Measurements from ENCODE around the gene SRGAP1.

Gene SRGAP1

GRCh38 chr12:63885401-63885800 lies 40.9 kb downstream of the SRGAP1 start:
- no peak for DNase-seq (ENCODE audit: low spot score)
- TF ChIP-seq, protein P1, sequence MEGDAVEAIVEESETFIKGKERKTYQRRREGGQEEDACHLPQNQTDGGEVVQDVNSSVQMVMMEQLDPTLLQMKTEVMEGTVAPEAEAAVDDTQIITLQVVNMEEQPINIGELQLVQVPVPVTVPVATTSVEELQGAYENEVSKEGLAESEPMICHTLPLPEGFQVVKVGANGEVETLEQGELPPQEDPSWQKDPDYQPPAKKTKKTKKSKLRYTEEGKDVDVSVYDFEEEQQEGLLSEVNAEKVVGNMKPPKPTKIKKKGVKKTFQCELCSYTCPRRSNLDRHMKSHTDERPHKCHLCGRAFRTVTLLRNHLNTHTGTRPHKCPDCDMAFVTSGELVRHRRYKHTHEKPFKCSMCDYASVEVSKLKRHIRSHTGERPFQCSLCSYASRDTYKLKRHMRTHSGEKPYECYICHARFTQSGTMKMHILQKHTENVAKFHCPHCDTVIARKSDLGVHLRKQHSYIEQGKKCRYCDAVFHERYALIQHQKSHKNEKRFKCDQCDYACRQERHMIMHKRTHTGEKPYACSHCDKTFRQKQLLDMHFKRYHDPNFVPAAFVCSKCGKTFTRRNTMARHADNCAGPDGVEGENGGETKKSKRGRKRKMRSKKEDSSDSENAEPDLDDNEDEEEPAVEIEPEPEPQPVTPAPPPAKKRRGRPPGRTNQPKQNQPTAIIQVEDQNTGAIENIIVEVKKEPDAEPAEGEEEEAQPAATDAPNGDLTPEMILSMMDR (IDR thresholded peaks at IDR 0.05; ENCODE audit: extremely low read depth, missing control alignments): no peak

DNA sequence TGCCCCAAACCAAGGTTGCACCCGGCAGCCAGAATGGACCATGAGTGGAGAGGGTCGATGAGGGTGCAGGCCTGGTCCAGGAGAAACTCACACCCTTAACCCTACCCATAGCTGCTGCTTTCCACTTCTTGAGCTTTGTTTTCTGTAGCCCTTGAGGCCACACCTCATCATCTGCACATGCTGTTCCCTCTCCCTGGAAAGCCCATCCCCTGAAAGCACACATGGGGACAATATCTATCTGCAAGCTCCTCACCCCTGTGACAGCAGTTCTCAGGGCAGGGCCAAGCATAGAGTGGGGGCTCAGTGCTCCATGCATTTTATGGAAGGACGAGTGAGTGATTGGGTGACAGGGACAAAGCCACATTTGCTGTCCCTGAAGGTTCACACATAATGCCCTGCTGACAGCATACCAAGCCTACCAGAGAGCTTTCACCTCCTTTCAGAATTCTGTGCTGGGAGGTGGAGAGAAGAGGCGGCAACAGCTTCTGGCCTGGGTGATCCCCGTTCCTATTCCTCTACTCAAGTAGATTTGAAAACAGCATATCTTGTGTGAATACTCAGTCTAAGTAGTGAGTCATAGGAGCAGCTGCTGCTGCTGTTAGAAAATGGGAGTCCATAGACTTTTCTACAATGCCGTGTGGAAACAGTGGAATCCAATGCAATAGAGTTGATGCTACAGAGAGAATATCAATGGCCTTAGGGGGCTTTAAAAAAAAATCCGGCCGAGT lies 44.6 kb downstream of the SRGAP1 start:
- no peak for DNase-seq (ENCODE audit: low spot score)
- TF ChIP-seq, protein P1 (IDR thresholded peaks at IDR 0.05; ENCODE audit: extremely low read depth, missing control alignments): no peak

GRCh38 chr12:63889721-63890509 lies 45.4 kb downstream of the SRGAP1 start:
- DNase-seq (ENCODE audit: low spot score): no peak

DNA sequence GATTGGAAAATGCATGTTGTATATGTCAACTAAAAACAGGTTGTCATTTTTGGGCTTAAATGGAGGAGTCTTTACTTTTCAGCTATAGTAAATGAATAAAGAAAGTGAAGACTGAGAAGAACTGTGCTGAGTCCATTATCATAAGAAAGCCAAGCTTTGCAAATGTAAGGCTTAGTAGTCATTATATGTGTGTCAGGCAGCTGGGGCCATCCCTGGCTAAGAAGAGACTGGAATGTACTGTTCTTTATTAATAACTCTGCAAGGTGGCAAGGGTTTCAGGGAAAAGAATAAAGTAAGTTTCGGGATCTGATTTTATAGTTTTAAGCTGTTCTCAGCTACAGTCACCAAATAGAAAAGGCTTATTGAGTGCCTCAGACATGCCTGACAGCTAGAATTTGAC lies 48.7 kb downstream of the SRGAP1 start:
- no peak for DNase-seq (ENCODE audit: low spot score)
- TF ChIP-seq, protein P1 (IDR thresholded peaks at IDR 0.05; ENCODE audit: extremely low read depth, missing control alignments): no peak

More at GRCh38 chr12:63889721-63890509, 45.4 kb downstream of the SRGAP1 start:
- TF ChIP-seq, protein P1 (IDR thresholded peaks at IDR 0.05; ENCODE audit: extremely low read depth, missing control alignments): no peak

- TF ChIP-seq, protein P1 (IDR thresholded peaks at IDR 0.05; ENCODE audit: extremely low read depth, missing control alignments): no peak
- DNase-seq (ENCODE audit: low spot score): no peak
Observed at GRCh38 chr12:63894132-63894531, 49.6 kb downstream of the SRGAP1 start.

- TF ChIP-seq, protein P1 (IDR thresholded peaks at IDR 0.05; ENCODE audit: extremely low read depth, missing control alignments): no peak
Observed at GRCh38 chr12:63895841-63896240, 51.3 kb downstream of the SRGAP1 start.

GRCh38 chr12:63897931-63898330 lies 53.4 kb downstream of the SRGAP1 start:
- TF ChIP-seq, protein P1 (IDR thresholded peaks at IDR 0.05; ENCODE audit: extremely low read depth, missing control alignments): no peak
- DNase-seq (ENCODE audit: low spot score): no peak

More at GRCh38 chr12:63895841-63896240, 51.3 kb downstream of the SRGAP1 start:
- DNase-seq (ENCODE audit: low spot score): no peak
